Measurements from ENCODE around the gene PPP1R14D. TPM values are rescaled to one million over a fixed set of nuclear protein-coding genes. Genes with fewer than 3 reads are reported as not detected.
A peak's percentile ranks its signal among the peaks of the same experiment; 100 is the strongest.

Gene PPP1R14D
- total and polyA plus RNA-seq, 3 experiments from 2014 or later, result not detected

DNA sequence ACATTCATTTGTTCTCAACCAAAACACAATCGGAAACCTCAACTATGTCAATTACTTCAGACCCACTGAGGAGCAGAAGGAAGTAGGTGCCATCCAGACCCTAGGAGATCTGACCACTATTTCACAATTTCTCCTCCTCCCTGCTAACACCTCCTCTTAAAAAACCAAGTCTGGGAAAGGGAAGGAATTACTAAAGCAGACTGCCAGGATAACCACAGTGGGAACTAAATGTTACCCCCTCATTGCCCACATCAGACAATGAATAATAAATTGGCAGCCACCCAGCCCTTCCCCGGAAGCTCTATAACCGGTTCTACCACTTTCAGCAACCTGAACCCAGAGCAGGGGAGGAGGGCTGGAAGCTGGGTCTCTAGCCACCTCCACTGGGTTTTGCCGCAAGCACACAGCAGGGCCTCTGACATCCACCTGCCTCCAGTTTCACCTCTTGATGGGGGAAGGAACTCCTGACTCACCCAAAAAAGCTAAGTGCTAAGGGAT is 41.1 kb downstream of the PPP1R14D start:
- no peaks in the 10 kb centered on the region for H3K27me3 Mint-ChIP-seq
- no peaks in the 10 kb centered on the region for H3K9me3 Mint-ChIP-seq

DNA sequence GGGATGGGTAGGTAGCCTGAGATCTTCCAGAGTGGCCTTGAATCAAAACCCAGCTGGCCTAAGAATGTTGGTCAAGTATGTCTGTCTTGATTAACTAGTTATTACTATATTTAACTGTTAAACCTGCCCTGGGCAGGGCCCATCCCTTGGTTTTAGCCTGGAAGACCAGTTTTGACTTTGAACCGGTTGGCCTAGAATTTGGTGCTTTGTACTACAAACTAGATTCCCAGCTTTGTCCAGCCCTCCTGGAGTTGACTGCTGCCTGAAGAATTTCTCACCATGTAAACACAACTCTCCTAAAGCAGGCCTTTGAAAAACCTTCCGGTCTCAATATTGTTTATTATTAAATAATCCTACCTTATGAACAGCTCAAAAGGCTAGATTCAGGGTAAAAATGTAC is 42.7 kb downstream of the PPP1R14D start:
- no peak for DNase-seq
- Histone ChIP-seq H3K9me3 (ENCODE audit: low read length) (no peaks in the 10 kb centered on the region), H3K27ac (ENCODE audit: low read depth, low read length) (no peak overlapping the region), H3K36me3 (ENCODE audit: insufficient read depth, low read length) (no peaks in the 10 kb centered on the region), H3K27me3 (ENCODE audit: insufficient read depth, low read length, poor library complexity, severe bottlenecking) (no peaks in the 10 kb centered on the region), H3K4me3 (ENCODE audit: low read length) (no peak overlapping the region), H3K4me1 (ENCODE audit: insufficient read depth, low read length) (peaks cover 17% of the 10 kb centered on the region)
- ChIA-PET CTCF (interaction anchor here (1.1 to 6.3 kb wide), 8 partner anchors 14 to 107 kb away, joined by 3 to 65 read pairs (median 4); partner anchors contain the start of genes GCHFR, RAD51 and ZFYVE19), POLR2A (interaction anchor here (0.6 kb wide), 1 partner anchor 32 kb away, joined by 6 read pairs; no protein-coding TSS in a partner anchor)
- Mint-ChIP-seq H3K27me3 (no peaks in the 10 kb centered on the region), H3K36me3 (peaks cover 0 to 10% (median 2%) of the 10 kb centered on the region in 3 donors), H3K9me3 (no peaks in the 10 kb centered on the region), H3K27ac (no peak overlapping the region), H3K4me1 (peaks cover 22 to 36% (median 29%) of the 10 kb centered on the region in 3 donors), H3K4me3 (no peak overlapping the region)

More for the DNA sequence above, 41.1 kb downstream of the PPP1R14D start:
- H3K27ac ChIP-seq (ENCODE audit: low read depth, low read length), result no peak overlapping the region
- DNase-seq, result peak in 4 of 5 donors; percentile 15 to 69 (median 39)
- Mint-ChIP-seq H3K4me3 (peak overlapping the region in 6 of 7 donors; percentile 33 to 66 (median 39)), H3K4me1 (peaks cover 22 to 35% (median 29%) of the 10 kb centered on the region in 3 donors), H3K36me3 (peaks cover 0 to 17% (median 7%) of the 10 kb centered on the region in 3 donors), H3K27ac (peak overlapping the region; percentile 40 to 92 (median 78))
- no peak overlapping the region for H3K4me3 ChIP-seq (ENCODE audit: low read length)
- CTCF ChIA-PET, result interaction anchor here (0.9 to 1.7 kb wide), 8 partner anchors 9 to 198 kb away, joined by 3 to 5 read pairs (median 4); no protein-coding TSS in a partner anchor
- H3K9me3 ChIP-seq (ENCODE audit: low read length), result no peaks in the 10 kb centered on the region
- H3K4me1 ChIP-seq (ENCODE audit: insufficient read depth, low read length), result peaks cover 17% of the 10 kb centered on the region
- no peaks in the 10 kb centered on the region for H3K27me3 ChIP-seq (ENCODE audit: insufficient read depth, low read length, poor library complexity, severe bottlenecking)
- H3K36me3 ChIP-seq (ENCODE audit: insufficient read depth, low read length), result no peaks in the 10 kb centered on the region
- POLR2A ChIA-PET, result interaction anchor here (1.0 to 1.1 kb wide), 2 partner anchors 20 to 24 kb away, joined by 3 to 4 read pairs; partner anchors contain the start of genes DNAJC17, GCHFR and ZFYVE19

DNA sequence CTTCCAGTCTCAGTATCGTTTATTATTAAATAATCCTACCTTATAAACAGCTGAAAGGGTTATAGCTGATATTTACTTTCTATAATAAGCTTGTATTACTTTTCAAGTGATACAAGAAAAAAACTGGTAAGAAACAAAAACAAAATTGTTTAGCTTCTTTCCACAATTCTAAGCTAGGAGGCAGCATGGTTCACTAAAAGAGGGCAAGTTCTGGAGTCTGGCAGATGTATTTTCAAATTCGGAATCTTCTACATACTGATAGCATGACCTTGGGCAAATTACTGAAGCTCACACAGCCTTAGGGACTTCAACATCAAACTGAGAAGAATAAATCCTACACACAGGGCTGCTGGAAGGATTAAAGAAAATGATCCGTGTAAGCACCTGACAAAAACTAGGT is 43.3 kb downstream of the PPP1R14D start:
- no peak for DNase-seq
- H3K27me3 Mint-ChIP-seq, result no peaks in the 10 kb centered on the region
- ChIA-PET CTCF (interaction anchor here (1.1 to 6.3 kb wide), 9 partner anchors 14 to 107 kb away, joined by 3 to 65 read pairs (median 4); partner anchors contain the start of genes GCHFR, RAD51 and ZFYVE19), POLR2A (no interaction called here)
- H3K27ac Mint-ChIP-seq, result peak overlapping the region in 1 of 8 donors; percentile 14
- Histone ChIP-seq H3K9me3 (ENCODE audit: low read length) (no peaks in the 10 kb centered on the region), H3K27ac (ENCODE audit: low read depth, low read length) (no peak overlapping the region), H3K4me3 (ENCODE audit: low read length) (no peak overlapping the region), H3K27me3 (ENCODE audit: insufficient read depth, low read length, poor library complexity, severe bottlenecking) (no peaks in the 10 kb centered on the region), H3K4me1 (ENCODE audit: insufficient read depth, low read length) (peaks cover 17% of the 10 kb centered on the region), H3K36me3 (ENCODE audit: insufficient read depth, low read length) (peaks cover 1% of the 10 kb centered on the region)
- H3K4me1 Mint-ChIP-seq, result peaks cover 22 to 36% (median 29%) of the 10 kb centered on the region in 3 donors
- H3K36me3 Mint-ChIP-seq, result peaks cover 0 to 12% (median 2%) of the 10 kb centered on the region in 3 donors
- no peaks in the 10 kb centered on the region for H3K9me3 Mint-ChIP-seq
- H3K4me3 Mint-ChIP-seq, result no peak overlapping the region

DNA sequence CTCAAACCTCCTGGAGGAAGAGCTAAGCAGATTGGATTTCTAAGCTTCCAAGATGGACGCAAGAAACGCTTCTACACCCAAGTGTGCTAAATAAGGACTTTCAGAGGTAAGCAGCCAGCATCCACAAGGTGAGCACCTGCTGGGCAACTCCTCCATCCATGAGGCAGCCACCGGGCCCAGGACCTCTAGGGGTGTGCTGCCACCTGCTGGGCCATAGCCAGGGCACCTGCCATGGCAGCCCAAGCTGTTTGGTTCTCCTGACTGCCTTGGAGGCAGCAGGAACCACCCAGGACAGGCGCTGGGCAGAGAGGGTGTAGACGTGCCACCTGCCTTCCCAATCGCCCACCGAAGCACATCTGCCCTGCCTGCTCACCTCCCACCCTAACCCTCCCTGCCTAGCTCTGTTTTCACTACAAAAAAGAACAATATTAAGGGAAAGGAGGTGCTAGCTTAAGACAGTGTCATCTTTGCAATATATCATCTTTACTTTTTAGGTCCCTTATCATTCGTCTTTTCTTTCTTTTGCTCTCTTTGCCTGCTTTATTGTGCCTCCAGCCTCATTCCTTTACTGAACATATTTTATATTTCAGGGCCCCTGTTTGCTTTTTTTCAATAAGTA is 45.8 kb downstream of the PPP1R14D start:
- H3K36me3 ChIP-seq (ENCODE audit: insufficient read depth, low read length), result peaks cover 17% of the 10 kb centered on the region
- DNase-seq, result peak; percentile 69 to 85 (median 71)
- Mint-ChIP-seq H3K4me3 (no peak overlapping the region), H3K4me1 (peaks cover 14 to 24% (median 19%) of the 10 kb centered on the region in 3 donors), H3K27me3 (peaks cover 0 to 2% of the 10 kb centered on the region in 2 donors), H3K36me3 (peaks cover 0 to 26% (median 3%) of the 10 kb centered on the region in 3 donors), H3K9me3 (no peaks in the 10 kb centered on the region), H3K27ac (peak overlapping the region in 4 of 8 donors; percentile 6 to 87 (median 40))
- no peak overlapping the region for H3K4me3 ChIP-seq (ENCODE audit: low read length)
- POLR2A ChIA-PET, result interaction anchor here (0.9 kb wide), 1 partner anchor 87 kb away, joined by 3 read pairs; no protein-coding TSS in a partner anchor
- H3K27ac ChIP-seq (ENCODE audit: low read depth, low read length), result no peak overlapping the region
- H3K4me1 ChIP-seq (ENCODE audit: insufficient read depth, low read length), result peaks cover 12% of the 10 kb centered on the region
- CTCF ChIA-PET, result interaction anchor here (0.6 to 6.3 kb wide), 29 partner anchors 9 to 203 kb away, joined by 3 to 65 read pairs (median 5); partner anchors contain the start of genes C15orf62, GCHFR, RAD51 and RMDN3
- H3K27me3 ChIP-seq (ENCODE audit: insufficient read depth, low read length, poor library complexity, severe bottlenecking), result no peaks in the 10 kb centered on the region
- H3K9me3 ChIP-seq (ENCODE audit: low read length), result no peaks in the 10 kb centered on the region

DNA sequence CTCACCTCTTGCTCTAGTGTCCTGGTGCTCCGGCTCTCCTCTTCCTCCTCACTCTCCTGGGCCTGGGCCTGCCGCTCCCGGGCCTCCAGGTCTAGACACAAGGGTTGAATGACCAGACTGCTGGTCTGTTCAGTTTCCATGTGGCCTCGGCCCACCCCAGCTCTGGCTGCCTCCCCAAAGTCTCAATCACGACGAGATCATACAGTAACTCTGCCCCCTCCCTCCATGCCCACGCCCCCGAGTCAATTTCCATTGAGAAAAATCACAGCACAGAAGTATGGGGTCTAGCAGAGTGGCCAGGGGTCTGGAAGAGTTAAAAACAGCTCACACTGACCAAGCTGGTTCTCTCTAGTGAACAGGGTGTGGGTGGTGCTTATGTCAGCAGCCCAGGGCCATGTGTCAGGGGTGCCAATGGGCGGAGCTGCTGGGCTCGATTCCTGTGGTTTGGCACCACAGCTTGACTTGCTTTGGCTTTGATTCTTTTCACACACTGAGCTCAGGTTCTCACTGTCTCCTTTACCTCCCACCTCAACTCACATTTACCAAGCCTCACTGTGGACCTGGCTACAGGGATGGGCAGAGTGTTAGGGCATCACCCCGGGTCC is 51.9 kb downstream of the PPP1R14D start:
- no peaks in the 10 kb centered on the region for H3K9me3 Mint-ChIP-seq
- ChIA-PET CTCF (interaction anchor here (0.9 to 2.5 kb wide), 7 partner anchors 8 to 187 kb away, joined by 4 to 8 read pairs (median 5); partner anchors contain the start of gene RAD51), POLR2A (interaction anchor here (0.6 kb wide), 1 partner anchor 82 kb away, joined by 3 read pairs; the partner anchor contains the start of gene RAD51)
- Histone ChIP-seq H3K9me3 (ENCODE audit: low read length) (no peaks in the 10 kb centered on the region), H3K4me1 (ENCODE audit: insufficient read depth, low read length) (peaks cover 5% of the 10 kb centered on the region), H3K27ac (ENCODE audit: low read depth, low read length) (no peak overlapping the region), H3K27me3 (ENCODE audit: insufficient read depth, low read length, poor library complexity, severe bottlenecking) (no peaks in the 10 kb centered on the region), H3K36me3 (ENCODE audit: insufficient read depth, low read length) (peaks cover 26% of the 10 kb centered on the region), H3K4me3 (ENCODE audit: low read length) (no peak overlapping the region)
- DNase-seq, result peak in 4 of 5 donors; percentile 56 to 81 (median 64)
- peak overlapping the region; percentile 27 to 87 (median 84) for H3K27ac Mint-ChIP-seq
- H3K4me1 Mint-ChIP-seq, result peaks cover 9 to 11% (median 9%) of the 10 kb centered on the region in 3 donors
- H3K36me3 Mint-ChIP-seq, result peaks cover 6 to 62% (median 6%) of the 10 kb centered on the region in 3 donors
- H3K4me3 Mint-ChIP-seq, result peak overlapping the region in 4 of 7 donors; percentile 28 to 83 (median 50)
- H3K27me3 Mint-ChIP-seq, result peaks cover 0 to 2% of the 10 kb centered on the region in 2 donors

DNA sequence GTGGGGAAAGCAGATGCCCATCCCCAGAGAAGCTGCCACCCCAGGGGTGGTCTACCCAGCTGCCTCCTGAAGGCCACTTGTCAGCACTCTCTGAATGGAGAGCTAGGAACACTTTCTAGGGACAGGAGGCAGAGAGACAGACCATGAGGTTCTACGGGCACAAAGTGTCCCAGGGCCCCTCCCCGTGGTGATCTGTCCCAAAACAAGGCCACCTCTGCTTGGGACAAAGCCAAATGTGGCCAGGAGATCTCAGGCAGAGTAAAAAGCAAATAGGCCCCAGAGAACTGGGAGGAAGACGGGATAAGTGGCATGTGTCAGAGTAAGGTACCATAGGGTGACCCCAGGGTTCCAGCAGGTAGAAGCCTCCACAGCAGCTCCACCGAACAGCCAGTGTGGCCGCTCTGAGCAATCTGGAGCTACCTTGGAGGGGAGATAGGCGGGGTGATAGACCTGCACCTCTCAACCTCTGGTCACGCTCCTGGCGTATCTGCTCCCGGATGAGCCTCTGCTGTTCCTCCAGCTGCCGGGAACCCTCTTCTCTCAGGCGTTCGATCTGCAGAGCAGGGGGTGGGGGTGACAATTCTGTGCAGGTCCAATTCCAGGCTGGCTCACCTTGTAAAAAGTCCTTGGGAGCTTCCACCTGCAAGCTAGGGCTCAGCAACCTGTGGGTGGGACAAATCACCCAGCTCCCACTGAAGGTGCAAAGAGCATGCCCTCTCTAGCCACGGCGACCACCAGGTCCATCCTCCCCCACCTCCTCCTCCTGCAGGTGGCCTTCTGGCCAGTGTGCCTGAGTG is 52.6 kb downstream of the PPP1R14D start:
- H3K4me3 ChIP-seq (ENCODE audit: low read length), result no peak overlapping the region
- H3K36me3 ChIP-seq (ENCODE audit: insufficient read depth, low read length), result peaks cover 26% of the 10 kb centered on the region
- Mint-ChIP-seq H3K27ac (peak overlapping the region in 4 of 8 donors; percentile 27 to 86 (median 48)), H3K27me3 (peaks cover 0 to 2% of the 10 kb centered on the region in 2 donors), H3K36me3 (peaks cover 6 to 64% (median 7%) of the 10 kb centered on the region in 3 donors), H3K4me1 (peaks cover 9 to 11% (median 9%) of the 10 kb centered on the region in 3 donors), H3K4me3 (no peak overlapping the region), H3K9me3 (no peaks in the 10 kb centered on the region)
- H3K9me3 ChIP-seq (ENCODE audit: low read length), result no peaks in the 10 kb centered on the region
- DNase-seq, result no peak
- POLR2A ChIA-PET, result interaction anchor here (0.6 kb wide), 1 partner anchor 81 kb away, joined by 3 read pairs; the partner anchor contains the start of gene RAD51
- no peaks in the 10 kb centered on the region for H3K27me3 ChIP-seq (ENCODE audit: insufficient read depth, low read length, poor library complexity, severe bottlenecking)
- H3K4me1 ChIP-seq (ENCODE audit: insufficient read depth, low read length), result peaks cover 5% of the 10 kb centered on the region
- H3K27ac ChIP-seq (ENCODE audit: low read depth, low read length), result no peak overlapping the region
- CTCF ChIA-PET, result interaction anchor here (0.6 to 2.5 kb wide), 8 partner anchors 8 to 186 kb away, joined by 3 to 8 read pairs (median 5); partner anchors contain the start of genes GCHFR and RAD51

DNA sequence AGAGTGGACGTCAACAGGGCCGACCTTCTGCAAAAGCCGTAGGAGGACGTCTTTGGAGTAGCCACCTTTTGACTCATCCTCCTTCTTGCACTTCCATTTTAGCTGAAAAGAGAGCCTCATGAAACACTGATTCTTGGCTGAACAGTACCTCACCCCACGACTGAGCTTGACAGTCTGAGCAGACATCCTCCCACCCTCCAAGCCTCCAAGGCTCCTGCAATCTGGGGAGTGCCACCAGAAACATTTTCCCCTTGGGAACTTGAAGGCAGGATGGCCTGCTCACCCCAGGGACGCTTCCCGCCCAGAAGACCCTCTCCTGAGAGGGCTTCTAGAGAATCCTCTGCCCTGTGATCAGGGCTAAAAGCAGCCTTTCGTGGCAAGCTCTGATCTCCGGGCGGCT is 53.5 kb downstream of the PPP1R14D start:
- H3K36me3 Mint-ChIP-seq, result peaks cover 6 to 63% (median 7%) of the 10 kb centered on the region in 3 donors
- H3K4me3 Mint-ChIP-seq, result no peak overlapping the region
- ChIA-PET CTCF (interaction anchor here (2.5 kb wide), 1 partner anchor 96 kb away, joined by 8 read pairs; no protein-coding TSS in a partner anchor), POLR2A (no interaction called here)
- no peak for DNase-seq
- peaks cover 23% of the 10 kb centered on the region for H3K36me3 ChIP-seq (ENCODE audit: insufficient read depth, low read length)
- H3K27ac ChIP-seq (ENCODE audit: low read depth, low read length), result no peak overlapping the region
- peaks cover 0 to 2% of the 10 kb centered on the region in 2 donors for H3K27me3 Mint-ChIP-seq
- H3K4me1 ChIP-seq (ENCODE audit: insufficient read depth, low read length), result peaks cover 6% of the 10 kb centered on the region
- no peaks in the 10 kb centered on the region for H3K9me3 Mint-ChIP-seq
- H3K27ac Mint-ChIP-seq, result no peak overlapping the region
- H3K9me3 ChIP-seq (ENCODE audit: low read length), result no peaks in the 10 kb centered on the region
- no peak overlapping the region for H3K4me3 ChIP-seq (ENCODE audit: low read length)
- H3K27me3 ChIP-seq (ENCODE audit: insufficient read depth, low read length, poor library complexity, severe bottlenecking), result no peaks in the 10 kb centered on the region
- H3K4me1 Mint-ChIP-seq, result peaks cover 11 to 14% (median 12%) of the 10 kb centered on the region in 3 donors
